WTC11 (cell line): ENCODE results near the gene MTMR10. TPM values are rescaled to one million over a fixed set of nuclear protein-coding genes. Genes with fewer than 3 reads are reported as not detected.

Experiments
- ATAC-seq: fragments of 200-7000 bp; cut with Tn5 transposase; 2 replicates; pipeline ENCODE4 v1.10.0; 2021; ENCODE audit warnings: mild to moderate bottlenecking, moderate library complexity
- CTCF ChIA-PET: fragments of 300-600 bp; sonication (Branson Sonifier 250); formaldehyde crosslinking; loops from one replicate; lab custom pipeline; 2021; ENCODE audit warnings: antibody characterized with exemption; lab: Charles Lee
- POLR2A ChIA-PET: fragments of 350-600 bp; sonication (Branson Sonifier 250); formaldehyde crosslinking; loops from one replicate; lab custom pipeline; 2021; ENCODE audit warnings: antibody characterized with exemption; lab: Charles Lee
- DNase-seq: peaks from one replicate; pipeline ENCODE4 v3.0.0; 2021; ENCODE audit warnings: low spot score
- H3K27ac Mint-ChIP-seq: 2 replicates; pipeline ENCODE4 v1.8.0; 2021; ENCODE audit warnings: mixed read lengths
- H3K27me3 Mint-ChIP-seq: 2 replicates; pipeline ENCODE4 v1.8.0; 2021; ENCODE audit warnings: low read depth, mild to moderate bottlenecking, moderate library complexity, mixed read lengths
- H3K36me3 Mint-ChIP-seq: 2 replicates; pipeline ENCODE4 v1.8.0; 2021; ENCODE audit warnings: mixed read lengths
- H3K4me1 Mint-ChIP-seq: 2 replicates; pipeline ENCODE4 v1.8.0; 2022; ENCODE audit warnings: mixed read lengths
- H3K4me3 Mint-ChIP-seq: 2 replicates; pipeline ENCODE4 v1.8.0; 2021; ENCODE audit warnings: mild to moderate bottlenecking, moderate library complexity, mixed read lengths
- H3K9me3 Mint-ChIP-seq: 2 replicates; pipeline ENCODE4 v1.8.0; 2021; ENCODE audit warnings: mixed read lengths
- ATF1 ChIP-seq: sonication (generic); formaldehyde crosslinking; IDR thresholded peaks from 2 replicates; pipeline ENCODE4 v1.8.1; 2023; ENCODE audit warnings: mild to moderate bottlenecking, moderate library complexity, missing genetic modification reagents
- CDX4 ChIP-seq: fragments of 250-450 bp; sonication (Bioruptor Pico); IDR thresholded peaks from 2 replicates; pipeline ENCODE4 v1.9.0; 2021; ENCODE audit warnings: moderate library complexity, mild to moderate bottlenecking, inconsistent platforms, borderline replicate concordance
- CREB1 ChIP-seq: sonication (generic); formaldehyde crosslinking; IDR thresholded peaks from 2 replicates; pipeline ENCODE4 v1.8.0; 2023; ENCODE audit warnings: mild to moderate bottlenecking, missing genetic modification reagents
- E2F1 ChIP-seq: sonication (generic); formaldehyde crosslinking; IDR thresholded peaks from 2 replicates; pipeline ENCODE4 v1.8.0; 2022; ENCODE audit warnings: mild to moderate bottlenecking, missing genetic modification reagents
- ELF4 ChIP-seq: sonication (generic); formaldehyde crosslinking; IDR thresholded peaks from 2 replicates; pipeline ENCODE4 v1.8.1; 2022; ENCODE audit warnings: low read depth, mild to moderate bottlenecking, moderate library complexity, missing genetic modification reagents
- ESRRA ChIP-seq: sonication (generic); formaldehyde crosslinking; IDR thresholded peaks from 2 replicates; pipeline ENCODE4 v1.8.1; 2022; ENCODE audit warnings: mild to moderate bottlenecking, missing genetic modification reagents, borderline replicate concordance
- FOXJ3 ChIP-seq: sonication (generic); formaldehyde crosslinking; IDR thresholded peaks from 2 replicates; pipeline ENCODE4 v1.9.0; 2021; ENCODE audit warnings: missing genetic modification reagents, mild to moderate bottlenecking, borderline replicate concordance
- FOXP4 ChIP-seq: sonication (generic); formaldehyde crosslinking; IDR thresholded peaks from 2 replicates; pipeline ENCODE4 v1.8.0; 2022; ENCODE audit warnings: mild to moderate bottlenecking, missing genetic modification reagents
- JUN ChIP-seq: sonication (generic); formaldehyde crosslinking; IDR thresholded peaks from 2 replicates; pipeline ENCODE4 v1.8.0; 2023; ENCODE audit warnings: mild to moderate bottlenecking, missing genetic modification reagents
- NFATC4 ChIP-seq: fragments of 250-450 bp; sonication (Bioruptor Pico); IDR thresholded peaks from 2 replicates; pipeline ENCODE4 v1.9.0; 2021; ENCODE audit warnings: mild to moderate bottlenecking
- NFYB ChIP-seq: sonication (generic); formaldehyde crosslinking; conservative IDR thresholded peaks from 2 replicates; pipeline ENCODE4 v1.8.0; 2022; ENCODE audit warnings: low read depth, missing genetic modification reagents
- NR1H2 ChIP-seq: sonication (generic); formaldehyde crosslinking; IDR thresholded peaks from 2 replicates; pipeline ENCODE4 v1.9.0; 2021; ENCODE audit warnings: mild to moderate bottlenecking, moderate library complexity, missing genetic modification reagents
- TCF7 ChIP-seq: sonication (generic); formaldehyde crosslinking; IDR thresholded peaks from 2 replicates; pipeline ENCODE4 v1.8.0; 2022; ENCODE audit warnings: mild to moderate bottlenecking, low read depth, missing genetic modification reagents, moderate library complexity
- TP53 ChIP-seq: sonication (generic); formaldehyde crosslinking; IDR thresholded peaks from 2 replicates; pipeline ENCODE4 v1.8.1; 2023; ENCODE audit warnings: mild to moderate bottlenecking, missing genetic modification reagents
- ZNF138 ChIP-seq: sonication (generic); formaldehyde crosslinking; conservative IDR thresholded peaks from 2 replicates; pipeline ENCODE4 v1.8.1; 2022; ENCODE audit warnings: mild to moderate bottlenecking, moderate library complexity, missing genetic modification reagents
- ZNF281 ChIP-seq: sonication (generic); formaldehyde crosslinking; IDR thresholded peaks from 2 replicates; pipeline ENCODE4 v1.8.0; 2023; ENCODE audit warnings: mild to moderate bottlenecking, missing genetic modification reagents
- ZNF671 ChIP-seq: fragments of 250-450 bp; sonication (Bioruptor Pico); IDR thresholded peaks from 2 replicates; pipeline ENCODE4 v1.8.0; 2021; ENCODE audit warnings: mild to moderate bottlenecking
- total RNA-seq: library from RNA; stranded (reverse); gene quantifications from 3 replicates; pipeline ENCODE4 v1.2.3, GENCODE V29; 2021
- TF ChIP-seq, protein P1 (sequence below): sonication (generic); formaldehyde crosslinking; IDR thresholded peaks from 2 replicates; pipeline ENCODE4 v1.8.1; 2022; ENCODE audit warnings: missing genetic modification reagents, borderline replicate concordance
- TF ChIP-seq, protein P2 (sequence below): sonication (generic); formaldehyde crosslinking; IDR thresholded peaks from 2 replicates; pipeline ENCODE4 v1.8.1; 2022; ENCODE audit warnings: low read depth, missing genetic modification reagents, borderline replicate concordance
- TF ChIP-seq, protein P3 (sequence below): sonication (generic); formaldehyde crosslinking; IDR thresholded peaks from 2 replicates; pipeline ENCODE4 v1.8.0; 2022; ENCODE audit warnings: mild to moderate bottlenecking, missing genetic modification reagents
- TF ChIP-seq, protein P4 (sequence below): fragments of 250-450 bp; sonication (Bioruptor Pico); IDR thresholded peaks from 2 replicates; pipeline ENCODE4 v1.9.0; 2021; ENCODE audit warnings: mild to moderate bottlenecking, borderline replicate concordance

The MTMR10 gene
- total RNA-seq, 1 experiment from 2014 or later, result 15.9 TPM

- no peak for ATAC-seq
- no peak for DNase-seq
- no peaks in the 10 kb centered on the region; the same call in 1 of the 2 replicates for H3K27me3 Mint-ChIP-seq
- no peak overlapping the region for H3K4me3 Mint-ChIP-seq
- peaks cover 16% of the 10 kb centered on the region for H3K4me1 Mint-ChIP-seq
- H3K36me3 Mint-ChIP-seq, result peaks cover 6% of the 10 kb centered on the region; the same call in 1 of the 2 replicates
- ChIA-PET CTCF (no interaction called here), POLR2A (no interaction called here)
- H3K27ac Mint-ChIP-seq, result no peak overlapping the region
- H3K9me3 Mint-ChIP-seq, result peaks cover 4% of the 10 kb centered on the region
- TF ChIP-seq FOXP4, result no peak
- TF ChIP-seq ATF1, result no peak
- no peak for TF ChIP-seq ELF4 (CRISPR knock-in tag)
- TF ChIP-seq, protein P1, sequence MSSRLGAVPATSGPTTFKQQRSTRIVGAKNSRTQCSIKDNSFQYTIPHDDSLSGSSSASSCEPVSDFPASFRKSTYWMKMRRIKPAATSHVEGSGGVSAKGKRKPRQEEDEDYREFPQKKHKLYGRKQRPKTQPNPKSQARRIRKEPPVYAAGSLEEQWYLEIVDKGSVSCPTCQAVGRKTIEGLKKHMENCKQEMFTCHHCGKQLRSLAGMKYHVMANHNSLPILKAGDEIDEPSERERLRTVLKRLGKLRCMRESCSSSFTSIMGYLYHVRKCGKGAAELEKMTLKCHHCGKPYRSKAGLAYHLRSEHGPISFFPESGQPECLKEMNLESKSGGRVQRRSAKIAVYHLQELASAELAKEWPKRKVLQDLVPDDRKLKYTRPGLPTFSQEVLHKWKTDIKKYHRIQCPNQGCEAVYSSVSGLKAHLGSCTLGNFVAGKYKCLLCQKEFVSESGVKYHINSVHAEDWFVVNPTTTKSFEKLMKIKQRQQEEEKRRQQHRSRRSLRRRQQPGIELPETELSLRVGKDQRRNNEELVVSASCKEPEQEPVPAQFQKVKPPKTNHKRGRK (CRISPR knock-in tag), result no peak
- TF ChIP-seq NFATC4 (CRISPR knock-in tag), result no peak
- no peak for TF ChIP-seq ZNF671 (CRISPR knock-in tag)
- no peak for TF ChIP-seq FOXJ3 (CRISPR knock-in tag)
- TF ChIP-seq ZNF138 (CRISPR knock-in tag), result no peak
- TF ChIP-seq TCF7 (CRISPR knock-in tag), result no peak
- no peak for TF ChIP-seq CREB1
- TF ChIP-seq ESRRA (CRISPR knock-in tag), result no peak
- TF ChIP-seq, all 79 proteins: peak for 0
Measured at GRCh38 chr15:30901889-30902288, 89.5 kb downstream of the MTMR10 start.

DNA sequence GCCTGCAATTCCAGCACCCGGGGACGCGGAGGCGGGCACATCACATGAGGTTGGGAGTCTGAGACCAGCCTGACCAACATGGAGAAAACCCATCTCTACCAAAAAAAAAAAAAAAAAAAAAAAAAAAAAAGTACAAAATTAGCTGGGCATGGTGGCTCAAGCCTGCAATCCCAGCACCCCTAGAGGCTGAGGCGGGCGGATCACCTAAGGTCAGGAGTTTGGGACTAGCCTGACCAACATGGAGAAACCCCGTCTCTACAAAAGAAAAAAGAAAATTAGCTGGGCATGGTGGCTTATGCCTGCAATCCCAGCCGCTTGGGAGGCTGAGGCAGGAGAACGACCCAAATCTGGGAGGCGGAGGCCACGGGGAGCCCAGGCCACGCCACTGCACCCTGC lies 95.2 kb downstream of the MTMR10 start:
- no peaks in the 10 kb centered on the region for H3K27me3 Mint-ChIP-seq
- H3K9me3 Mint-ChIP-seq, result peaks cover 4% of the 10 kb centered on the region
- ATAC-seq (peak; percentile 34), DNase-seq (no peak)
- H3K4me3 Mint-ChIP-seq, result no peak overlapping the region
- ChIA-PET CTCF (interaction anchor here (0.6 to 0.9 kb wide), 2 partner anchors 37 to 821 kb away, joined by 3 read pairs; no protein-coding TSS in a partner anchor), POLR2A (interaction anchor here (0.6 kb wide), 1 partner anchor 260 kb away, joined by 7 read pairs; no protein-coding TSS in a partner anchor)
- no peak overlapping the region for H3K27ac Mint-ChIP-seq
- H3K4me1 Mint-ChIP-seq, result peaks cover 17% of the 10 kb centered on the region
- H3K36me3 Mint-ChIP-seq, result no peaks in the 10 kb centered on the region
- TF ChIP-seq ESRRA (CRISPR knock-in tag) (no peak), ZNF281 (CRISPR knock-in tag) (no peak), E2F1 (CRISPR knock-in tag) (no peak), ZNF138 (CRISPR knock-in tag) (no peak), NR1H2 (no peak), TP53 (CRISPR knock-in tag) (no peak), CDX4 (CRISPR knock-in tag) (no peak), NFYB (CRISPR knock-in tag) (no peak), JUN (CRISPR knock-in tag) (no peak)
- TF ChIP-seq, protein P2, sequence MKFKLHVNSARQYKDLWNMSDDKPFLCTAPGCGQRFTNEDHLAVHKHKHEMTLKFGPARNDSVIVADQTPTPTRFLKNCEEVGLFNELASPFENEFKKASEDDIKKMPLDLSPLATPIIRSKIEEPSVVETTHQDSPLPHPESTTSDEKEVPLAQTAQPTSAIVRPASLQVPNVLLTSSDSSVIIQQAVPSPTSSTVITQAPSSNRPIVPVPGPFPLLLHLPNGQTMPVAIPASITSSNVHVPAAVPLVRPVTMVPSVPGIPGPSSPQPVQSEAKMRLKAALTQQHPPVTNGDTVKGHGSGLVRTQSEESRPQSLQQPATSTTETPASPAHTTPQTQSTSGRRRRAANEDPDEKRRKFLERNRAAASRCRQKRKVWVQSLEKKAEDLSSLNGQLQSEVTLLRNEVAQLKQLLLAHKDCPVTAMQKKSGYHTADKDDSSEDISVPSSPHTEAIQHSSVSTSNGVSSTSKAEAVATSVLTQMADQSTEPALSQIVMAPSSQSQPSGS (CRISPR knock-in tag), result no peak
- TF ChIP-seq, protein P3, sequence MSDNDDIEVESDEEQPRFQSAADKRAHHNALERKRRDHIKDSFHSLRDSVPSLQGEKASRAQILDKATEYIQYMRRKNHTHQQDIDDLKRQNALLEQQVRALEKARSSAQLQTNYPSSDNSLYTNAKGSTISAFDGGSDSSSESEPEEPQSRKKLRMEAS (CRISPR knock-in tag), result no peak
- TF ChIP-seq, protein P4, sequence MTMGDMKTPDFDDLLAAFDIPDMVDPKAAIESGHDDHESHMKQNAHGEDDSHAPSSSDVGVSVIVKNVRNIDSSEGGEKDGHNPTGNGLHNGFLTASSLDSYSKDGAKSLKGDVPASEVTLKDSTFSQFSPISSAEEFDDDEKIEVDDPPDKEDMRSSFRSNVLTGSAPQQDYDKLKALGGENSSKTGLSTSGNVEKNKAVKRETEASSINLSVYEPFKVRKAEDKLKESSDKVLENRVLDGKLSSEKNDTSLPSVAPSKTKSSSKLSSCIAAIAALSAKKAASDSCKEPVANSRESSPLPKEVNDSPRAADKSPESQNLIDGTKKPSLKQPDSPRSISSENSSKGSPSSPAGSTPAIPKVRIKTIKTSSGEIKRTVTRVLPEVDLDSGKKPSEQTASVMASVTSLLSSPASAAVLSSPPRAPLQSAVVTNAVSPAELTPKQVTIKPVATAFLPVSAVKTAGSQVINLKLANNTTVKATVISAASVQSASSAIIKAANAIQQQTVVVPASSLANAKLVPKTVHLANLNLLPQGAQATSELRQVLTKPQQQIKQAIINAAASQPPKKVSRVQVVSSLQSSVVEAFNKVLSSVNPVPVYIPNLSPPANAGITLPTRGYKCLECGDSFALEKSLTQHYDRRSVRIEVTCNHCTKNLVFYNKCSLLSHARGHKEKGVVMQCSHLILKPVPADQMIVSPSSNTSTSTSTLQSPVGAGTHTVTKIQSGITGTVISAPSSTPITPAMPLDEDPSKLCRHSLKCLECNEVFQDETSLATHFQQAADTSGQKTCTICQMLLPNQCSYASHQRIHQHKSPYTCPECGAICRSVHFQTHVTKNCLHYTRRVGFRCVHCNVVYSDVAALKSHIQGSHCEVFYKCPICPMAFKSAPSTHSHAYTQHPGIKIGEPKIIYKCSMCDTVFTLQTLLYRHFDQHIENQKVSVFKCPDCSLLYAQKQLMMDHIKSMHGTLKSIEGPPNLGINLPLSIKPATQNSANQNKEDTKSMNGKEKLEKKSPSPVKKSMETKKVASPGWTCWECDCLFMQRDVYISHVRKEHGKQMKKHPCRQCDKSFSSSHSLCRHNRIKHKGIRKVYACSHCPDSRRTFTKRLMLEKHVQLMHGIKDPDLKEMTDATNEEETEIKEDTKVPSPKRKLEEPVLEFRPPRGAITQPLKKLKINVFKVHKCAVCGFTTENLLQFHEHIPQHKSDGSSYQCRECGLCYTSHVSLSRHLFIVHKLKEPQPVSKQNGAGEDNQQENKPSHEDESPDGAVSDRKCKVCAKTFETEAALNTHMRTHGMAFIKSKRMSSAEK (CRISPR knock-in tag), result no peak
